ENCODE results near the gene ZNF511. TPM values are rescaled to one million over a fixed set of nuclear protein-coding genes. Genes with fewer than 3 reads are reported as not detected.

The ZNF511 gene
- total RNA-seq, 1 experiment from 2014 or later: 89.4 TPM

DNA sequence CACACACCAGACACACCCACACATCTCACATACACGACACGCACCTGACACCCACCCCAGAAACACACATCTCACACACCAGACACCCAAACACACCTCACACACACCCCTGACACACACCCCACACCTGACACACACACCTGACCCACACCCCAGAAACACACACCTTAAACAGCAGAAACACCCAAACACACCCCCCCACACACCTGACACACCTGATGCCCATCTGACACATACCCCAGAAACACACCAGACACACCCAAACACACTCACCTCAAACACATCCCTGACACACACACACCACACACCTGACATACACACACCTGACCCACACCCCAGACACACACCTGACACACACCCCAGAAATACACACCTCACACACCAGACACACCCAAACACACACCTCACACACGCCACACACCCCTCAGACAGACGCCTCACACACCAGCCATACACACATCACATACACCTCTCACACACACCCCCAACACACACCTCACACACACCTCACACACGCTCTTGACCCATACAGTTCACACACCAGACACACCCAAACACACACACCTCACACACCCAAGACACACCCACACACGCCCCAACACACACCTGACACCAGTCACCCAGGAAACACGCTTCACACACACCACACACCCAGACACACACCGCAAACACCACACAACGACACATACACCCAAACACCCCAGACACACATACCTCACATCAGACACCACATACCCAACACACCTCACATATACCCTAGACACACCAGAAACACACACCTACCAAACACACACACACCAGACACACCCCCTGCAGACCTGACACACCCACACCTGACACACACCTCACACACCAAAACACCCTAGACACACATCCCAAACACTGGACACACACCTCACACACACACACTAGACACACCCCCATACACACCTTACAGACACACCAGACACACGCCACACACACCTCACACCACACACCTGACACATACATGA lies 29.7 kb downstream of the ZNF511 start:
- DNase-seq: no peak
- H4K5ac ChIP-seq (ENCODE audit: insufficient read length, low read depth, low read length): no peak overlapping the region
- no peak overlapping the region for H3K27ac ChIP-seq (ENCODE audit: insufficient read length, low read depth, low read length)
- no peak overlapping the region for H2BK15ac ChIP-seq (ENCODE audit: low read depth, low read length)
- no peaks in the 10 kb centered on the region for H3K79me2 ChIP-seq (ENCODE audit: insufficient read depth, low read length)
- peaks cover 33% of the 10 kb centered on the region for H3K27me3 ChIP-seq (ENCODE audit: insufficient read depth, low read length)
- no peaks in the 10 kb centered on the region; the same call in 1 of the 2 replicates for H3K4me1 ChIP-seq (ENCODE audit: insufficient read depth, low read length)
- Mint-ChIP-seq H3K9me3 (peaks cover 4 to 5% of the 10 kb centered on the region in 2 experiments; a peak in 3 of 5 replicates), H3K27me3 (ENCODE audit: low read depth) (peaks cover 24% of the 10 kb centered on the region), H3K4me1 (peaks cover 5 to 7% of the 10 kb centered on the region in 2 experiments), H3K36me3 (ENCODE audit: insufficient read depth in 1 of 3, low read depth in 3 of 3) (no peaks in the 10 kb centered on the region; a peak in 1 of 7 replicates), H3K4me3 (no peak overlapping the region), H3K27ac (no peak overlapping the region)
- H3T11ph ChIP-seq (ENCODE audit: low read length): no peak overlapping the region
- H3K18ac ChIP-seq (ENCODE audit: insufficient read length, low read depth, low read length): no peak overlapping the region
- no peak overlapping the region for H2BK12ac ChIP-seq (ENCODE audit: insufficient read length, low read depth, low read length)
- no peak overlapping the region for H3K23ac ChIP-seq (ENCODE audit: insufficient read length, low read depth, low read length)
- no peak overlapping the region for H3K56ac ChIP-seq (ENCODE audit: insufficient read length, low read depth, low read length)
- 100% methylated on average over 2 of the region's 10 CpGs for WGBS (ENCODE audit: extremely low coverage, insufficient read length, low lambda C conversion rate)
- H2BK5ac ChIP-seq (ENCODE audit: insufficient read length, low read length): no peak overlapping the region
- no peak overlapping the region for H2AFZ ChIP-seq (ENCODE audit: low read length)
- no peak overlapping the region for H3K4ac ChIP-seq (ENCODE audit: low read depth, low read length)
- no peak overlapping the region for H2BK120ac ChIP-seq (ENCODE audit: low read depth, low read length, poor library complexity, severe bottlenecking)
- peaks cover 9% of the 10 kb centered on the region for H3K23me2 ChIP-seq (ENCODE audit: insufficient read length, low read depth, low read length, poor library complexity, severe bottlenecking)
- H3K9ac ChIP-seq (ENCODE audit: extremely low read depth, insufficient read length, low read length): no peak overlapping the region
- H4K8ac ChIP-seq (replicated peaks; ENCODE audit: insufficient read length, low read depth, low read length): no peak overlapping the region
- no peak overlapping the region for H3K14ac ChIP-seq (ENCODE audit: insufficient read depth, low read length)
- no peak overlapping the region for H3K4me2 ChIP-seq (ENCODE audit: insufficient read depth, insufficient read length, low read length)
- TF ChIP-seq, protein P1, sequence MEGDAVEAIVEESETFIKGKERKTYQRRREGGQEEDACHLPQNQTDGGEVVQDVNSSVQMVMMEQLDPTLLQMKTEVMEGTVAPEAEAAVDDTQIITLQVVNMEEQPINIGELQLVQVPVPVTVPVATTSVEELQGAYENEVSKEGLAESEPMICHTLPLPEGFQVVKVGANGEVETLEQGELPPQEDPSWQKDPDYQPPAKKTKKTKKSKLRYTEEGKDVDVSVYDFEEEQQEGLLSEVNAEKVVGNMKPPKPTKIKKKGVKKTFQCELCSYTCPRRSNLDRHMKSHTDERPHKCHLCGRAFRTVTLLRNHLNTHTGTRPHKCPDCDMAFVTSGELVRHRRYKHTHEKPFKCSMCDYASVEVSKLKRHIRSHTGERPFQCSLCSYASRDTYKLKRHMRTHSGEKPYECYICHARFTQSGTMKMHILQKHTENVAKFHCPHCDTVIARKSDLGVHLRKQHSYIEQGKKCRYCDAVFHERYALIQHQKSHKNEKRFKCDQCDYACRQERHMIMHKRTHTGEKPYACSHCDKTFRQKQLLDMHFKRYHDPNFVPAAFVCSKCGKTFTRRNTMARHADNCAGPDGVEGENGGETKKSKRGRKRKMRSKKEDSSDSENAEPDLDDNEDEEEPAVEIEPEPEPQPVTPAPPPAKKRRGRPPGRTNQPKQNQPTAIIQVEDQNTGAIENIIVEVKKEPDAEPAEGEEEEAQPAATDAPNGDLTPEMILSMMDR (conservative IDR thresholded peaks at IDR 0.05): no peak
- H3K79me1 ChIP-seq (ENCODE audit: insufficient read depth, low read depth, low read length, poor library complexity, severe bottlenecking): no peaks in the 10 kb centered on the region
- H4K91ac ChIP-seq (ENCODE audit: insufficient read length, low read depth, low read length): no peak overlapping the region
- H3K9me3 ChIP-seq (ENCODE audit: control insufficient read depth, low read depth, low read length): no peaks in the 10 kb centered on the region
- H4K20me1 ChIP-seq (ENCODE audit: control insufficient read depth, insufficient read depth, insufficient read length): no peaks in the 10 kb centered on the region
- H2BK20ac ChIP-seq (ENCODE audit: low read depth, low read length, poor library complexity, severe bottlenecking): no peak overlapping the region
- H2AK5ac ChIP-seq (ENCODE audit: insufficient read length, low read length): no peak overlapping the region
